ENCODE results near the gene KNTC1.
"Not testable (repeated sequence)": the region's sequence is repeated elsewhere in the genome, so short reads cannot be mapped to it uniquely, and the experiment has no call there.

KNTC1 gene

DNA sequence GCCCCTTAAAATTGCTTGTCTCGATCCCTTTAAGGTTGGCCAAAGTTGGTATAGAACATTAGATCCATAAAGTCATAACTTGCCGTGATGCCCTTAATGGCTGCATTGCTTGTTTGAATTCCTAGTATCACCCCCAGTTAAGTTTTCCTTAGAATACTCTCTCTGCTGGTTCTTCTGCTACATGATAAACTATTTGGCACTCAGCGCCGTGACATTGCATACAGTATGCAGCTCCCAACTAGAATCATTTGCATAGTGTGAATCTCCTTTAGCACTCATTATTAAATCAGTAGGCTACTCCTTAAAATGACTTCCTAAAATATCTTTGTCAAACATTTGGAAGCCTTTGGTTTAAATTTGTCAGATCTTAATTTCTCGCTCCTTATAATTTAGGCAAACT is 42.2 kb downstream of the KNTC1 start:
- no peak for DNase-seq

DNA sequence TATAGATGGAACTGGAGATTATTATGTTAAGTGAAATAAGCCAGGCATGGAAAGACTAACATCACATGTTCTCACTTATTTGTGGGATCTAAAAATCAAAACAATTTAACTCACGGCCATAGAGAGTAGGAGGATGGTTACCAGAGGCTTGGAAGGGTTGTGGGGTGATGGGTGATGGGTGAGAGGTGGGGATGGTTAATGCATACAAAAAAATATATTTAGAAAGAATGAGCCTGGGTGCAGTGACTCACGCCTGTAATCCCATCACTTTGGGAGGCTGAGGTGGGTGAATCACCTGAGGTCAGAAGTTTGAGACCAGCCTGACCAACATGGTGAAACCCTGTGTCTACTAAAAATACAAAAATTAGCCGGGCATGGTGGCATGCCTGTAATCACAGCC is 43.0 kb downstream of the KNTC1 start:
- DNase-seq, result not testable (repeated sequence)

DNA sequence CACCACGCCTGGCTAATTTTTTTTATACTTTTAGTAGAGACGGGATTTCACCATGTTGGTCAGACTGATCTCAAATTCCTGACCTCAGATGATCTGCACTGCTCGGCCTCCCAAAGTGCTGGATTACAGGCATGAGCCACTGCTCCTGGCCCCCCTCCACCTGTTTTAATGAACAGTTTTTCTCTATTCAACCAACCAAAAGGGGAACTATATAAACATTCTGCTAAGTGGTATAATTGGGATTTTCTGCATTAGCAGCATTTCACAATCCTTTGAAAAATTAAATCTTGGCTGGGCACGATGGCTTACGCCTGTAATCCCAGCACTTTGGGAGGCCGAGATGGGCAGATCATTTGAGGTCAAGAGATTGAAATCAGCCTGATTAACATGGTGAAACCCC is 44.8 kb downstream of the KNTC1 start:
- DNase-seq, result no peak

DNA sequence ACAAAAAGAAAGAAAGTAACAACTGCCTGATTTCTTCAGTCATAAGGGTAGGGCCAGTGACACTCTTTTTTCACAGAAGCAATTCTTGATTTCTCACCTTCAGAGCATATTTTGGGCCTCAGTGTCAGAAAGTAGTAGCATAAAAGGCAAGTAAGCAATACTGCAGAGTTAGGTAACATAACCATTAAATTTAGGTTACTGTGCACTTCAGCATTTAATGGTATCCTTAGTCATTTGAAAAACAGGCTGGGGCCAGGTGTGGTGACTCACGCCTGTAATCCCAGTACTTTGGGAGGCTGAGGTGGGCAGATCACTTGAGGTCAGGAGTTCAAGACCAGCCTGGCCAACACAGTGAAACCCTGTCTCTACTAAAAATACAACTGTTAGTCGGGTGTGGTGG is 56.2 kb downstream of the KNTC1 start:
- DNase-seq, result not testable (repeated sequence)

DNA sequence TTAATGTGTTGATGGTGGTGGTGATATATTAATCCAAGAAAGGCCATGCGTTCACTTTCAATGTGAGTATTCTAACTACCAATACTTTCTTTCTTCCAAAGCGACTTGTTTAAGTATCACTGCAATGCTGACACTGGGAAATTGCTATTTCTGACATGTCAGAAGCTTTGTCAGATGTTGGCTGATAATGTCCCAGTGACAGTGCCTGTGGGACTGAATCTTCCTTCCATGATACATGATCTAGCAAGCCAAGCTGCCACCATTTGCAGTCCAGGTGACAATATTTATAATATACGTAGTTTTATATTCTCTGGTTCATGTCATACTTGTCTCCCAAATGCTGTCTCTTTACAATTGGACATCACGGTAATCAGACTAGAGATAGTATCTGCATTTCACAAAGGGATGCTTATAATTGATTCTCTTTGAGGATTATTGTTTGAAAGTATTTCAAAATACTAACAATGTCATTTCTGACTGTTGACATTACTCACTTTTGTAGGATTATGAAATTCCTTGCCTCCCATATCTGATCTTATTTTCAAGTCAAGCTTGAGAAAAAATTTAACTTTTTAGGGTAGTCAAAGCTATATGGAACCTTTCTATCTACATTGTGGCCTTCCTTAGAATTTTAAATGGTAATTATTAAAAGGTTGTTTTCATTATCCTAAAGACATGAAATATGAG is 57.3 kb downstream of the KNTC1 start:
- no peak for DNase-seq

DNA sequence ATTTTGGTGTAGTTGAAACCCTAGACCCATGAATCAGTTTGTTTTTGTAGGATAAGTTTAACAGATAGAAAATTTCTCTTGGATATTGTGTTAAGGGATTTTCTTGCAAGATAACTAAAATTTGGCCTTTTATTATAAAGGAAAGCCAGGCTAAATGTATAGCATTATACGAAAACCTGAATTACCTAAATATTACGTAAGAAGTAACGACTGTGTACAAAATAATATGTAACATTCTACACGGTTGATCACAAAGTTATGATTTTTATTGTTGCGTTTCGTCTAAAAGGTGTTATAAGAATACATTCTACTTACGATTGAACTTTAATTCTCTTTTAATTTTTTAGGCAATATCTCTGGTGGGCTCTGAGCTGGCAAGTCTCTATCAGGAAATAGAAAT is 63.9 kb downstream of the KNTC1 start:
- no peak for DNase-seq

DNA sequence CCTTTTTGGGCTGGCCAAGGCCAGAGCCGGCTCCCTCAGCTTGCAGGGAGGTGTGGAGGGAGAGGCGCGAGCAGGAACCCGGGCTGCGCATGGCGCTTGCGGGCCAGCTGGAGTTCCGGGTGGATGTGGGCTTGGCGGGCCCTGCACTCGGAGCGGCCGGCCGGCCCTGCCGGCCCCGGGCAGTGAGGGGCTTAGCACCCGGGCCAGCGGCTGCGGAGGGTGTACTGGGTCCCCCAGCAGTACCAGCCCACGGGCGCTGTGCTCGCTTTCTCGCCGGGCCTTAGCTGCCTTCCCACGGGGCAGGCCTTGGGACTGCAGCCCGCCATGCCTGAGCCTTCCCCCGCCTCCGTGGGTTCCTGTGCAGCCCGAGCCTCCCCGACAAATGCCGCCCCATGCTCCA is 64.9 kb downstream of the KNTC1 start:
- not testable (repeated sequence) for DNase-seq

DNA sequence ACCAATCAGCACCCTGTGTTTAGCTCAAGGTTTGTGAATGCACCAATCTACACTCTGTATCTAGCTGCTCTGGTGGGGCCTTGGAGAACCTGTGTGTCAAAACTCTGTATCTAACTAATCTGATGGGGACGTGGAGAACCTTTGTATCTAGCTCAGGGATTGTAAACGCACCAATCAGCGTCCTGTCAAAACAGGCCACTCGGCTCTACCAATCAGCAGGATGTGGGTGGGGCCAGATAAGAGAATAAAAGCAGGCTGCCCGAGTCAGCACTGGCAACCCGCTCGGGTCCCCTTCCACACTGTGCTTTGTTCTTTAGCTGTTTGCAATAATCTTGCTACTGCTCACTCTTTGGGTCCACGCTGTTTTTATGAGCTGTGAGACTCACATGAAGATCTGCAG is 65.5 kb downstream of the KNTC1 start:
- DNase-seq, result not testable (repeated sequence)

DNA sequence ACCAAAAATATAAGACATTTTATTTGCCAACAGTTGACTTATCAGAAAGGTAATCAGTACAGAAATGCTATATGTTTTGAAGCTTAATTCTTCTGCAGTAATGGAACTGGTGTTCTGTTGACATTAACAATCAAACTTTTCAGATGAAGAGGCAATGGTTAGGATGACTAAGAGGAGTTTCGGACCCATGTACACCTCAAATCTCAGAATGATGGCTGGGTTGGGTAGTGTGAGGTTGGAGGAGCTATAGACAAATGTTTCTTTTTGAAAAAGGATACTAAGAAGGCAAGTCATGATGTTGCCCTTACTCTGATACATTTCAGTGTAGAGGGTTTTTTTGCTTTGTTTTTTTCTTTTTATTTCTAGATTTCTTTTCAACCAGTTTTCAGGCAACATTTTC is 66.9 kb downstream of the KNTC1 start:
- no peak for DNase-seq

DNA sequence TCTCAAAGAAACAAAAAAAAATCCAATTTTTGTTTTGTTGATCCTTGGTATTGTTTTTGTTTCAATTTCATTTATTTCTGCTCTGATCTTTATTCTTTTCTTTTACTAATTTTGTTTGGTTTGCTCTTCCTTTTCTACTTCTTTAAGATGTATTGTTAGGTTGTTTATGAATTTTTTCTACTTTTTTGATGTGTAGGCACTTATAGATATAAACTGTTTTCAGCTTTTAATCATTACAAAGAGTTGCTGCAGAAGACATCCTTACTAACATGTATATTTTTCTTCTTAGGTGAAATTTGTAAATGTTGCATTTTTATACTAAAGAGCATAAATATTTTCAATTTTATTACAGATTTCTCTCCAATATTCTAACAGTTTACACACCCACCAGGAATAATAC is 69.8 kb downstream of the KNTC1 start:
- no peak for DNase-seq

DNA sequence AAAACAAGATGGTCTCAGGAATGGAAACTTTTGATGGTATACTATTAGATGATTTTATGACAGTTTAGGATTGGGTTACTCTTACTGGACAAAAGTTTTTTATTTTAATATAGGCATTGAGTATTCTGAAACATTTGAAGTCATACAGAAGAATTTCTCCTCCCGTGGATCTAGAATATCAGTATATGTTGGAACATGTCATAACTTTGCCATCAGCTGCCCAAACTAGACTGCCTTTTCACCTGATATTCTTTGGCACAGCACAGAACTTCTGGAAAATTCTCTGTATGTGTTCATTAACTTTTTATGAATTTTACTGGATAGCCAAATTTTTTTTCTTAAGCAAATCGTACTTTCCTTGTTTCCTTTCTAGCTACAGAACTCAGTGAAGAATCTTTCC is 75.4 kb downstream of the KNTC1 start:
- no peak for DNase-seq

DNA sequence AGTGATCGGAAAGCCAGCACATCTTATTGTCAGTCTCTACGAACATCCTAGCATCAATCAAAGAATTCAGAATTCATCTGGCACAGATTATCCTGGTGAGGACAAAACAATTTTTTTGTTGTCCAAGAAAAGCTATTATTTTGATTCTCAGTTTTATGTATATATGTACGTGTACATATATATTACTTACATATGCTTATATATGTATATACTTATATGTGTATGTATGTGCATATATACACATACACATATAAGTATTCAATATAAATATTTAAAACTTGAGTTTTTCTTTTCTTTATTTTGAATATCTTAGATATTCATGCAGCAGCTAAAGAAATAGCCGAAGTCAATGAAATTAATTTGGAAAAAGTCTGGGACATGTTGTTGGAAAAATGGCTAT is 77.9 kb downstream of the KNTC1 start:
- DNase-seq, result no peak

DNA sequence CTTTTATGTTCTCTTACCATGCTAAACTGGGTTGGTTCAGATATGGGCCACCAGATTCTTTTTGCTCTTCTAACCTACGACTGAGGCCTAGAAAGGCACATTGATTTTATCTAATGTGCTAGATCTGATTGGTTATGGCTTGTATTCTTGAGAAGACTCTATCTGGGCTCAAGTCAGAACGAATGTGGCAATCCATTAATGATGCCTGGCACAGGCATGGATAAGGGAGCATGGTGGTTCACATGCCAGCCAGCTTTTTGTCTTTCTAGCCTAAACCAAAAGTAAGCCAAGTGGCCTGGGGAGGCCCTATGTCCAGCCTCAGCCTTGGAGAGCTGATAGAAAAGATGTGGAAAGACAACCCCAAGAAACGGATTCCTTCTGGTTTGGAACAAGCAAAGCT is 82.7 kb downstream of the KNTC1 start:
- DNase-seq, result no peak

DNA sequence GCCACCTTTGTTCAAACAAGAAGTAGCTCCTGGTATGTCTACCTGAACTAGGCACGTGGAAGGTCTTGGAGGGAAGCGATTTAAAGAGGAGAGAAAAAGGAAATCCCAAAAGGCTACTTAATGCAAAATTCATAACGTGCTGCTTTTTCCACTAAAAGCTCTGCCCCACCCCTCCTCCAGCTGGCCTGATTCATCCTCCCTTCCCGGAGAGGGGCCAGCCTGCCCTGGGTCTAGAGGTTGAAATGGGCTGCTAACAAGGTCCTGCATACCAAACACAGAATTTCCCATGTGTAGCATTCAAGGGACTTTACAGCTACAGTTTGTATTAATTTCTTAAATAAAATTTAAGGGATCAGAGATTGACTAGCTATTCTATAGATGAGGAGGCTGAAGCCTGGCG is 83.2 kb downstream of the KNTC1 start:
- no peak for DNase-seq

DNA sequence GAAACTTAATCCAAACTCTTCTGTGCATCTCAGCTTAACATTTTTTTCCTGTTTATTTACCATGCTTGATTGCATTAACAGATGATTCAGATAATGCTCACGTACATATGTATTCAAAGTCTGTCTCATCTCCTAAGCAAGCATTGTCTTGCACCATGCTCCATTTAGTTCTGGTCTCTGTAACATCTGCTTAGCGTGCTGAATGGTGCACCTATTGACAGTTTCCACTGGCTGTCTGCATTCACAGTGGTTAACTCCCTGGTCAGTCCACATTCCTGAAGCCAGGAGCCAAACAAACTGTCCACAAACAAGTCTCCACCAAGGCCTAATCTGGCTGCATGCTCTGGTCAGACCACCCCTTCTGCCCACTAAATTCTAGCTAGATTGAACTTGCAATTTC is 83.9 kb downstream of the KNTC1 start:
- no peak for DNase-seq

DNA sequence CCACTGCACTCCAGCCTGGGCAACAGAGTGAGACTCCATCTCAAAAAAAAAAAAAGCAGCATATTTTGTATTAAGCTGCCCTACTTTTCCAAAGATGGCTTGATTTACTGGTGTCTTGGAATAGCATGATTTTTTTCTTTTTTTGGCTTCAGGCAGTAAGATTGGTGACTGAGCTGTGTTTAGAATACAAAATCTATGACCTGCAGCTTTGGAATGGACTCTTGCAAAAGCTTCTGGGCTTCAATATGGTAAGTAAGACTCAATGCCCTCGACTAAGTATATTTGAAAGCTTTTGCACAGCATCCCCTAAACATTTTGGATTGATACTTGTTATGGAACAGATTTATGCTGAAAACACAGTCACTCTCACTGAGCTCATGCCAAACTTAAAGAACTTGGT is 87.8 kb downstream of the KNTC1 start:
- DNase-seq, result no peak

DNA sequence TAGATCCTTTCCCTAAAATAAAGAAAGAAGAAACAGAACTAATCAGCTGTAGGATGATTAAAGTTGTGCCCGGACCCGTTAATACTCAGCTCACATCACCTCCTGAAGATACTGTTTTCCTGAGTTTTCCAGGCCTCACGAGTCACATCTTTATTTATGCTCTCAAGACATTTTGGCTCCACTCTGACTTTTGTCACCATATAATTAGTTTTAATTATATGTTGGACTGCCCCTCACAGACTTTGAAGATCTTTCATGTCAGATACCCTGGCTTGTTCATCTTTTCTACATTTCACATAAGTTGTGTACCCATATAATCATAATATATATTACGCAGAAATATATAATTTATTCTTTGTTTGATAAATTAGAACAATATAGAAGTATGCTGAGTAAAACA is 88.7 kb downstream of the KNTC1 start:
- DNase-seq, result no peak

DNA sequence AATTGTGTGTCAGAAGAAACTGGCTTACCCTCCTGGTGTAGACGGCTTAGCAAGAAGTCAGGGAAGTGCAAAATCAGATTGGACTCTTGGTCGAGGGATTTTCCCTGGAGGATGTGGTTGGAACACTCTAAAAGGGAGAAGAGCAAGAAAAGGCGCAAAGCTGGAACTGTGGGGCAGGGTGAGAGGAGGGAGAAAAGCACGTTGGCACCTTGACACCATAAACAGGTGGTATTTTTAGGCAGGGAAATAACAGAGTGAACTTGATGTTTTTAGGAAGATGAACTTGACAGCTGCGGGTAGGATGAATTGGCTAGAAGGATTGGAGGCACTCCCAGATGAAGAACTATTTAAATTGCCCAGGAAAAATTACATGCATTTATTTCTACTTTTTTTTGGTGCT is 108.4 kb downstream of the KNTC1 start:
- DNase-seq, result no peak

DNA sequence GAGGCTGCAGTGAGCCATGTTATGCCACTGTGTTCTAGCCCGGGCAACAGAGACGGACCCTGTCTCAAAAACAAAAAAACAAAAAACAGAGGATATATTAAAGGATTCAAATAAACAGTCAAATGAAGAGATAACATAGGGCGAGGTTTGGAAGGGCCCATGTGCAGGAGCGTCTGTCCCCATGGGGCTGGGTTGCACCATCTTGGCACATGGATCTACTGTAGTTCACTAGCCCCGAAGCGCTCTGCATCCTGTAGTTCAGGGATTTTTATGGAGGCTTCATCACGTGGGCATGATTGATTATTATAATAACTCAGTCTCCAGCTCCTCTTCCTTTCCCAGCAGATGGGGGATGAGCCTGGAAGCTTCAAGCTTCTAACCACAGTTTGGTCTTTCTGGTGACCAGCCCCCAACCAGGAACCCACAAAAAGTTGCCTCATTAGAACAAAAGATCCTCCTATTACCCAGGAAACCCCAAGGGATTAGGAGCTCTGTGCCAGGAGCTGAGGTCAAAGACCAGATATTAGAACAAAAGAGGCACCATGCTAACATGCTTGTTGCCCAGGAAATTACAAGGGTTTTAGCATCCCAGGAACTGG is 116.3 kb downstream of the KNTC1 start:
- no peak for DNase-seq

DNA sequence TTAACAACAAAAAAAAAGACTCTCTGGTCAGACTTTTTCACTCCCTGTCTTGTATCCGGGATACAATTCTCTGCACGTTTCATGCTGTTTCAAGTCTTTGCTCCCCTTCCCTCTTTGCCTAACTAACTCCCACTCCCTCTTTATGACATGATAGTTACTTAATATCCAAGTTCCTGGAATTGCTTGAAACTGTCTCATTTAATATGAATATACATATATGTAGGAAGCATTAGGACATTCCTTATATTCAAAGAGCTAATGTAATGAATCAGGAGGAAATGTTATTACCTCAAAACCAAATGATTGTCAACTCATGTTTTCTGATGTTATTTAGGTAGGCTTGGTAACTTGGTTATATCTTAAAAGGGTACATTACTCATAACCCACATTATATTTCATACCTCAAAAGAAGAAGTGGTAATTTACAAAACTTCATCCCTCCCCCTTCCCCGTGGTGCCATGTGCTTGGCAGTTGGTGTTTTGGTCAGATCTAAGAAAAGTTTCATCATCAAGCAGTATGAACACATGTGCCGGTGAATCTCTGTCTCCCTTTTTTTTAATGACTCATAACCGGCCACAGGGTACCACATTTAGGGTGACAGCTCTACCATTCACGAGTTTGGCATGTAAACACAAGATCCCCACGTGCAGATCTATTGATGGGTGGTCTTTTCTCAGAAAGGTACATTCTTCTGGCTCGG is 119.6 kb downstream of the KNTC1 start:
- no peak for DNase-seq

DNA sequence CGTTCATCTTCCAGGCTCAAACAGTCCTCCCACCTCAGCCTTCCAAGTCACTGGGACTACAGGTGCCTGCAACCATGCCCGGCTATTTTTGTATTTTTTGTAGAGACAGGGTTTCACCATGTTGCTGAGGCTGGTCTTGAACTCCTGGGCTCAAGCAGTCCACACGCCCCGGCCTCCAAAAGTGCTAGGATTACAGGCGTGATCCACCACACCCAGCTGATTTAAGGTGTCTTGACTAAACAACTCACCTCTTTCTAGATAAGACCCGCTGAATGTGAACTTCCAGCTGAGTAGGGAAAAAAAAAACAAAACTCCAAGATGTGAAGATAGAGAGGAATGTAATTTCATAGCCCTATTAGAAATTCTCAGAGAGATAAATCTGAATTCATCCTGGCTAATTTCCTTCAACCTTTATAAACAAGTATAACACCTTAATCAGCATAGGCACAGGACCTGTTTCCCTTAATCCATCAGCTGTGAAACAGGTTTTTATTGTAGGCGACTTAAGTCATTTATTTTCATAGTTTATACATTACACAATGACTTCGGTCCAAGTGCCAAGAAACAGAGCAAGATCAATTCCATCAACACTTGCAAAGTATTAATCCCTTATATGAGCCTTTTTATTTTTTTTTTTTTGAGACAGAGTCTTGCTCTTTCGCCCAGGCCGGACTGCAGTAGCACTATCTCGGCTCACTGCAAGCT is 124.6 kb downstream of the KNTC1 start:
- no peak for DNase-seq

DNA sequence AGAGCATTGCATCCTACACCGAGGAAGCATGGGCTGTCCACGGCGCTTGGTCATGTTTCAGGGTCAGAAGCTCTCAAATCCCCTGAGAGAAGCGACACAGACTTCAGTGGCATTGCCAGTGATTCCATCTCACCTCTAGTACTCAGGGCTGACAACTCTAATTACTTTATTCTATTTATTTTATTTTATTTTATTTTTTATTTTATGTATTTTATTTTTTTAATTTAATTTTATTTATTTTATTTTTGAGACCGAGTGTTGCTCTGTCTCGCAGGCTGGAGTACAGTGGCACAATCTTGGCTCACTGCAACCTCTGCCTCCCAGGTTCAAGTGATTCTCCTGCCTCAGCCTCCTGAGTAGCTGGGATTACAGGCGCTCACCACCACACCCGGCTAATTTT is 126.2 kb downstream of the KNTC1 start:
- DNase-seq, result not testable (repeated sequence)

DNA sequence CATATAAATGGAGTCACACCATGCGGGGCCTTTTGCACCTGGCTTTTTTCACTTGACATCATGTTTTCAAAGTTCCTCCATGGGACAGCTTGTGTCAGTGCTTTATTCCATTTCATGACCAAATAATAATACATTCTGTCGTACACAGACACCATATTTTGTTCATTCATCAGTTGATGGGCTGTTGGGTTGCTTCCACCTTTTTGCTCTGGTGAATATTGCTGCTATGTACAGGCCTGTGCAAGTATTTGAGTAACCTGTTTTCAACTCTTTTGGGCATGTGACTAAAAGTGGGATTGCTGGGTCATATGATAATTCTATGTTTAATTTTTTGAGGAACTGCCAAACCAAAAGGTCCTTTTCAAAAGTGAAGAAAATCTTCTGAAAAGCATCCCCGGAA is 129.2 kb downstream of the KNTC1 start:
- no peak for DNase-seq

DNA sequence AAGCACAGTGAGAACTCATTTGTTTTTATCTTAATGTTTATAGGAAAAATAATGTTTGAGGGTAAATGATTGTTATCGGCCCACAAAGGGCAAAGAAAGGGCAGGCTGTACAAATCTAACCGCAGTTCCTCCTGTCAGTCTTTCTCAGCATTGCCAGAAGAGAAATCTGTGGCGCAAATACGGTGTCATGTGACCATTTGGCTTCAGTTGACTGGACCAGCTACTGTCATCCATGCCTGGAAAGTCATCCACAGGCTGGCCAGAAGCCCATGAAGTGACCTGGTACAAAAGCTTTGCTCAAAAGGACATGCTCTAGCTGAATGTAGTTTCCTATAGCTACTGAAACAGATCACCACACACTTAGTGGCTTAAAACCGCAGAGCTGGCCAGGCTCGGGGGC is 132.5 kb downstream of the KNTC1 start:
- DNase-seq, result no peak

All from activated T-cell treated with anti-CD3 and anti-CD28 coated beads, Interleukin-2, amount 50 U/mL, for 1 hour (primary cell).